Ureter (tissue), 1 donor: ENCODE results near the gene TEAD3. TPM values are rescaled to one million over a fixed set of nuclear protein-coding genes. Genes with fewer than 3 reads are reported as not detected.
A peak's percentile ranks its signal among the peaks of the same experiment; 100 is the strongest.

Experiments
- DNase-seq: peaks from one replicate; pipeline ENCODE4 v3.0.0-alpha.2; 2020; ENCODE audit warnings: low spot score
- total RNA-seq: library from RNA; stranded (reverse); gene quantifications from one replicate; pipeline ENCODE4 v1.2.4, GENCODE V29; 2023
- donor health status: DM: yes; HTN: yes; CAD: no.

The TEAD3 gene
- total RNA-seq, 1 donor from 2014 or later, result 60.3 TPM

- no peak for DNase-seq
Measured at GRCh38 chr6:35492258-35492973, 4.5 kb downstream of the TEAD3 start.

GRCh38 chr6:35491558-35492257 is 5.2 kb downstream of the TEAD3 start:
- DNase-seq, result no peak

GRCh38 chr6:35490821-35491557 is 5.9 kb downstream of the TEAD3 start:
- no peak for DNase-seq

DNA sequence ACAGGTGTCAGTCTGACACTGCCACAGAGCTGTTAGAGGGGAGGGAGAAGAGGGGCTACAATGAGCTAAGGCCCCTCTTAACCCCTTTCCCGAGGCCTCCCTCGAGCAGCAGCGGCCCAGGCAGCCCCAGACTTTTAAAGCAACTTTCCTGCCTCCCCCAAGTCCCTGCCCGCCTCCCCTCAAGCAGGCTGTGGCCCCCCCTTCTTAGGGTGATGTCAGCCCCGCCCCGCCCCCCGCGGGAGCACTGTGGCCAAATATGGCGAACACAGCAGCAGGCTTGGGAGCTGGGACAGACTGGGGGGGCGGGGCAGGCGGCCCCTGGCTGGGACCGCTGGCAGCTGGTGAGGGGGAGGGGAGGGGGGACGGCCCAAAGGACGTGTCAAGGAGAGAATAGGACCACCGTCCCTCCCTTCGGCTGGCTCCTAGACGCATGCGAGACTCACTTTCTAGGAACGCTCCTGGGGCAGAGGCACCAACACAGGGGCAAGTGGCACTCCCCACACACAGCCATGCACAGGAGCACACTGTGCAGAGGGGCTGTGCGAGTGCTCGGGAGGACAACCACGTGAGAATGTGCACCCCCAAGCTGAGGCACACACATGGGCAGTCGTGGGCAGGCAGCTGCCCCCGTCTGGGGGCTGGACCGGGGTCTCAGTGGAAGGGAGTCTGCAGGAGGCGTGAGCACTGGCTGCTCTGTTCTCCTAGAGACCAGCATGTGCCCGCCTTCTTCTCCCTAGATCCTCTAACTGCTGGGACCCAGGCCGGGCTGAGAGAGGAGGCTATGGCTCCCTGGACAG is 6.7 kb downstream of the TEAD3 start:
- DNase-seq, result peak; percentile 92

DNA sequence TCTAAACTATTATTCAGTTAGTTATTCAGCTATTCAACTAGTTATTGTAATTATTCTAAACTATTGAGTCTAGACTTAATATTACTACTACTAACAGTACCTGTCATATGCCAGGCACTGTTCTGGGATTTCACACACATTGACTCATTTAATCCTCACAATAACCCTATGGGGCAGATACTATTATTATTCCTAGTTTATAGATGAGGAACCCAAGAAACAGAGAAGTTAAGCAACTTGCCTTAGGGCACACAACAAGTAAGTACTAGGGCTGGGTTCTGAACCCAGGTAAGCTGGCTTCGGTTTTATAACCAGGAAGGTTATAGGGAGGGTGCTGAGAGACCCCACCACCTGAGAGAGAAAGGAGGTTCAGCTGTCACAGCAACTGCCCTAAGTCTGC is 7.8 kb downstream of the TEAD3 start:
- no peak for DNase-seq

DNA sequence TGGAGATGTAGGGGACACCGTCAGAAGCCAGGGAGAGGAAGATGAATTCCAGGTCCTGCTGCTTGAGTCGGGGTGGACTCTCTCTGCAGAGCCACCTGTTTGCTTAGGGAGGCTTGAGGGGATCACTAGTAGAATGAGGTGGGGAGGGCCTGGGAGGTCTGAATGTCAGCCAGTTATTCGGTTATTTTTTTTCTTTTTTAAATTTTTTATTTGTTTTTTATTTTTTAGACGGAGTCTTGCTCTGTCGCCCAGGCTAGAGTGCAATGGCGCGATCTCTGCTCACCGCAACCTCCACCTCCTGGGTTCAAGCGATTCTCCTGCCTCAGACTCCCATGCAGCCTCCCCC is 8.4 kb downstream of the TEAD3 start:
- DNase-seq, result no peak

GRCh38 chr6:35487658-35488516 is 9.0 kb downstream of the TEAD3 start:
- DNase-seq, result peak; percentile 83

DNA sequence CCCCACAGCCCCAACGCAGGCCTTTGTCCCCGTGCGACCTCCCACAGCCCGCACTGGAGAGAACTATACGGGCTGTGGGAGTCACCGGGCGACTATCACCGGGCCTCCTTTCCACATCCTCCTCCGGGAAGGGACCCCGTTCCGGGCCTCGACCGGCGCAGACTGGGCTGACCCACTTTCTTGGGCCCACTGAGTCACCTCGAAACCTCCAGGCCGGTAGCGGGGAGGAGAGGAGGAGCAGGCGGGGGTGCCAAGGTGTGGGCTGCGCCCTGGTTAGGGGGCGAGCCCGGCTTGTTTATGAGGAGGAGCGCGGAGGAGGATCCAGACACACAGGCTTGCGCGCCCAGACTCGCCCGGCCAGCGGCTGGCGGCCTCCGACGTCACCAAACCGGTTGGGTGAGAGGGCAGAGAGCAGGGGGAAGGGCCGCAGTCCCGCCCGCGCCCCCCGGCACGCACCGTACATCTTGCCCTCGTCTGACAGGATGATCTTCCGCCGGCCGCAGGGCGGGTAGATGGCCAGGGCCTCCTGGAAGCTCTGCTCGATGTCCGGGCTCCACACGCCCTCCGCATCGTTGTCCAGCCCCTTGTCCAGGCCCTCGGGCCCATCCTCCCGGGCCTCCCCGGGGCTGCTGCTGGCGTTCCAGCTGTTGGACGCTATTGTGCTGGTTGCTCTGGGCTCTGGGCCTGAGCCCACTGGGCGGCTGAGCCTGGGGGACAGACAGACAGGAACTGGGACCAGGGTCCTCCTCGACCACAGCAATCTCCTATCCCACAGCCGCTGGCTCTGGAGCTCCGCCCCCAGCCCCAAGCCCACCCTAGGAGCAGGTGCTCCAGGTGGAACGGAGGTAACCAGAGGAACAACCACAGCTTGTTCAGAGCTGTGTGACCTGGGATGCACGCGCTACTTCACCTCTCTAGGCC is 10.6 kb downstream of the TEAD3 start:
- DNase-seq, result peak; percentile 93

- no peak for DNase-seq
Measured at GRCh38 chr6:35485402-35485877, 11.4 kb downstream of the TEAD3 start.

DNA sequence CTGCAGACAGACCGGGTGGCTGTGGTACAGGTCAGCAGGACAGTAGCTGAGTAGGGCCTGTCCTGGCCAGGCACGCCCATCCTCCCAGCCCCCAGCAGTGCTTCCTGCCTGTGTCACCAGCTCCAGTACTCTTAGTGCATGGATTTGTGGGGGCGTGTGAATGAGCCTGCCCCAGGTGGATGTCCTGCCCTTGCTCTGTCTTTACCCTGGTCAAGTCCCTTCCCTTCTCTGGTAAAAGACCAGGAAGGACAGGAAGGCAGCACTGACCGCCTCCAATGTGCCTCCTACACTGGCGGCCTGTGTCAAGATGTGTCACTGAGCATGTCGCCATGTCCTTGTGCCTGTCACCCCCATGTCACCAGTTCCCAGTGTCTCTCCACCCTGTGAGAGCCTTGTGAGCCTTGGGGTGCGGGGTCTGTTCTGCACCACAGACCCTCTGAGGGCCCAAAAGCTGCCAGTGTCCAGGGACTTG is 11.9 kb downstream of the TEAD3 start:
- DNase-seq, result no peak

GRCh38 chr6:35483893-35484645 is 12.8 kb downstream of the TEAD3 start:
- DNase-seq, result no peak

DNA sequence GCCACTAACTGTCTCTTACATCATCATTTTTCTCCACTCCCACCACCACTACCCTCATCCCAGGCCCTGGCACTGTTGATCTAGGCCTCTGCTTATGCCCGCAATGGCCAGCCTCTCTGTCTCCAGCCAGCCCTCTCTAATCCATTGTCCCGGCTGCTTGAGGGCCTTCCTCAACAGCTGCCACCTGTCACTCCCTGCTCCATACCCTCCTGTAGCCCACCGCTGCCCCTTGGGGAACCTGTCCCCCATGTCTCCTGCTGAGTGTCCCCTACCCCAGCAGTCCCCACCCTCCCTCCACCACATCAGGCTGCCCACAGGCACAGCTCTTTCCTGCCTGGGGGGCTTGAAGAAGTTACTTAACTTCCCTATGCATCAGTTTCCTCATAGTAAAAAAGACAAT is 13.4 kb downstream of the TEAD3 start:
- DNase-seq, result no peak

DNA sequence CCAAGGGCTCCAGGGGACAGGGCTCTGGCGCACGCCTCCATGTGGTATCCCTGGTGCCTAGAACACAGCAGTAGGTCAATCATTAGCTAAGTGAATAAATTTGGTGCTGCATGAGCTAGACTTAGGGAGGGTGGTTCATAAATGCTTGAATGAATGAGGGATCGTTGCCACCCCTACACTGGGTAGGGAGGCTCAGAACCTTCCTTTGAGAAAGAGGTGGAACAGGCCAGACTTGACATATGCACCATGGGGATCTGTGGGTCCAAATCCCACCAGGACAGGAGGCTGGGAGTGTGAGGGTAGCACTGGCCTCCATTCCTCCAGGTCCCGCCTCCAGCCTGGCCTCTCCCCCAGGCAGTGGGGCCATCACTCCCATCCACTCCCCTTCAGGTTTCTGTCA is 13.8 kb downstream of the TEAD3 start:
- DNase-seq, result no peak

- no peak for DNase-seq
Measured at GRCh38 chr6:35481226-35481625, 15.7 kb downstream of the TEAD3 start.

- no peak for DNase-seq
Measured at GRCh38 chr6:35480176-35480575, 16.7 kb downstream of the TEAD3 start.

- no peak for DNase-seq
Measured at GRCh38 chr6:35478259-35478658, 18.6 kb downstream of the TEAD3 start.

GRCh38 chr6:35477551-35478179 is 19.2 kb downstream of the TEAD3 start:
- DNase-seq, result no peak

GRCh38 chr6:35477028-35477427 is 19.9 kb downstream of the TEAD3 start:
- no peak for DNase-seq
